H9 (cell line): ENCODE data around the gene ABHD16A. TPM values are rescaled to one million over a fixed set of nuclear protein-coding genes. Genes with fewer than 3 reads are reported as not detected.

Experiments used
- DNase-seq: peaks from one replicate; pipeline ENCODE4 v3.0.0-alpha.2; 2017
- H2AFZ ChIP-seq: one replicate; pipeline ENCODE4 v1.6.1; 2013; ENCODE audit warnings: mild to moderate bottlenecking, low read length, control low read depth, moderate library complexity
- H2AK5ac ChIP-seq: 2 replicates; pipeline ENCODE4 v1.6.1; 2013; ENCODE audit warnings: low read length, control low read depth, mixed read lengths; ENCODE audit not compliant: insufficient read length
- H2BK120ac ChIP-seq: one replicate; pipeline ENCODE4 v1.6.1; 2013; ENCODE audit warnings: low read depth, mild to moderate bottlenecking, low read length, control low read depth, inconsistent platforms; ENCODE audit not compliant: poor library complexity, severe bottlenecking
- H2BK12ac ChIP-seq: 2 replicates; pipeline ENCODE4 v1.6.1; 2013; ENCODE audit warnings: low read length, control low read depth, mixed read lengths, low read depth; ENCODE audit not compliant: insufficient read length
- H2BK15ac ChIP-seq: 2 replicates; pipeline ENCODE4 v1.6.1; 2013; ENCODE audit warnings: low read depth, low read length, control low read depth
- H2BK20ac ChIP-seq: one replicate; pipeline ENCODE4 v1.6.1; 2013; ENCODE audit warnings: low read depth, mild to moderate bottlenecking, low read length, control low read depth, inconsistent platforms; ENCODE audit not compliant: poor library complexity, severe bottlenecking
- H2BK5ac ChIP-seq: 2 replicates; pipeline ENCODE4 v1.6.1; 2013; ENCODE audit warnings: low read length, control low read depth, mixed read lengths; ENCODE audit not compliant: insufficient read length
- H3K14ac ChIP-seq: 2 replicates; pipeline ENCODE4 v1.6.1; 2013; ENCODE audit warnings: low read length, control low read depth; ENCODE audit not compliant: insufficient read depth
- H3K18ac ChIP-seq: 2 replicates; pipeline ENCODE4 v1.6.1; 2013; ENCODE audit warnings: low read depth, mild to moderate bottlenecking, mixed read lengths, low read length, control low read depth; ENCODE audit not compliant: insufficient read length
- H3K23ac ChIP-seq: 2 replicates; pipeline ENCODE4 v1.6.1; 2013; ENCODE audit warnings: low read length, control low read depth, mixed read lengths, low read depth; ENCODE audit not compliant: insufficient read length
- H3K23me2 ChIP-seq: 2 replicates; pipeline ENCODE4 v1.6.1; 2013; ENCODE audit warnings: low read depth, mild to moderate bottlenecking, mixed read lengths, low read length, control low read depth; ENCODE audit not compliant: insufficient read length, poor library complexity, severe bottlenecking
- H3K27ac ChIP-seq: 2 replicates; pipeline ENCODE4 v1.5.1; 2013; ENCODE audit warnings: low read length, control low read depth, mixed read lengths, low read depth; ENCODE audit not compliant: insufficient read length
- H3K27me3 ChIP-seq: 2 replicates; pipeline ENCODE4 v1.6.1; 2013; ENCODE audit warnings: low read length, control low read depth, inconsistent platforms; ENCODE audit not compliant: insufficient read depth
- H3K4ac ChIP-seq: 2 replicates; pipeline ENCODE4 v1.6.1; 2013; ENCODE audit warnings: low read depth, mild to moderate bottlenecking, control low read depth, inconsistent platforms, low read length, moderate library complexity
- H3K4me1 ChIP-seq: 2 replicates; pipeline ENCODE4 v1.6.1; 2013; ENCODE audit warnings: low read length, control low read depth, inconsistent platforms; ENCODE audit not compliant: insufficient read depth
- H3K4me2 ChIP-seq: 2 replicates; pipeline ENCODE4 v1.6.1; 2013; ENCODE audit warnings: low read length, control low read depth, mixed read lengths; ENCODE audit not compliant: insufficient read length, insufficient read depth
- H3K56ac ChIP-seq: 2 replicates; pipeline ENCODE4 v1.6.1; 2013; ENCODE audit warnings: low read depth, mild to moderate bottlenecking, mixed read lengths, low read length, control low read depth; ENCODE audit not compliant: insufficient read length
- H3K79me1 ChIP-seq: 2 replicates; pipeline ENCODE4 v1.6.1; 2013; ENCODE audit warnings: low read depth, mild to moderate bottlenecking, moderate library complexity, low read length, control low read depth, inconsistent platforms; ENCODE audit not compliant: insufficient read depth, poor library complexity, severe bottlenecking
- H3K79me2 ChIP-seq: 2 replicates; pipeline ENCODE4 v1.6.1; 2013; ENCODE audit warnings: low read length, control low read depth, inconsistent platforms; ENCODE audit not compliant: insufficient read depth
- H3K9ac ChIP-seq: 2 replicates; pipeline ENCODE4 v1.6.1; 2013; ENCODE audit warnings: low read length, control low read depth, mixed read lengths; ENCODE audit not compliant: insufficient read length; ENCODE audit errors: extremely low read depth
- H3K9me3 ChIP-seq: one replicate; pipeline ENCODE4 v1.6.1; 2013; ENCODE audit warnings: low read depth, low read length, inconsistent platforms; ENCODE audit not compliant: control insufficient read depth
- H3T11ph ChIP-seq: one replicate; pipeline ENCODE4 v1.6.1; 2013; ENCODE audit warnings: mild to moderate bottlenecking, low read length, control low read depth, inconsistent platforms
- H4K20me1 ChIP-seq: one replicate; pipeline ENCODE4 v1.6.1; 2013; ENCODE audit not compliant: control insufficient read depth, insufficient read length, insufficient read depth
- H4K5ac ChIP-seq: 2 replicates; pipeline ENCODE4 v1.6.1; 2013; ENCODE audit warnings: low read depth, mild to moderate bottlenecking, mixed read lengths, low read length, control low read depth; ENCODE audit not compliant: insufficient read length
- H4K8ac ChIP-seq: replicated peaks from 2 replicates; pipeline ENCODE4 v1.6.1; 2013; ENCODE audit warnings: low read length, control low read depth, mixed read lengths, low read depth; ENCODE audit not compliant: insufficient read length
- H4K91ac ChIP-seq: 2 replicates; pipeline ENCODE4 v1.6.1; 2013; ENCODE audit warnings: low read depth, mild to moderate bottlenecking, moderate library complexity, mixed read lengths, low read length, control low read depth; ENCODE audit not compliant: insufficient read length
- H3K27ac Mint-ChIP-seq, 3 experiments: 2 replicates in 2 of 3; 3 replicates in 1 of 3; pipeline ENCODE4 v1.8.0; 2020 to 2021; ENCODE audit warnings: mixed read lengths in 3 of 3, mild to moderate bottlenecking in 1 of 3, moderate library complexity in 1 of 3
- H3K27me3 Mint-ChIP-seq: 2 replicates; pipeline ENCODE4 v1.8.0; 2021; ENCODE audit warnings: low read depth, mild to moderate bottlenecking, moderate library complexity, mixed read lengths
- H3K36me3 Mint-ChIP-seq, 3 experiments: 2 replicates in 2 of 3; 3 replicates in 1 of 3; pipeline ENCODE4 v1.8.0; 2020 to 2021; ENCODE audit warnings: low read depth in 3 of 3, mixed read lengths in 3 of 3; ENCODE audit not compliant: insufficient read depth in 1 of 3
- H3K4me1 Mint-ChIP-seq, 2 experiments: 2 replicates each; pipeline ENCODE4 v1.8.0; 2020; ENCODE audit warnings: mixed read lengths in 2 of 2
- H3K4me3 Mint-ChIP-seq, 2 experiments: 2 replicates in 1 of 2; 3 replicates in 1 of 2; pipeline ENCODE4 v1.8.0; 2020 to 2021; ENCODE audit warnings: mild to moderate bottlenecking in 2 of 2, mixed read lengths in 2 of 2, moderate library complexity in 1 of 2
- H3K9me3 Mint-ChIP-seq, 2 experiments: 2 replicates in 1 of 2; 3 replicates in 1 of 2; pipeline ENCODE4 v1.8.0; 2020; ENCODE audit warnings: mild to moderate bottlenecking in 2 of 2, mixed read lengths in 2 of 2, moderate library complexity in 1 of 2
- CTCF ChIP-seq: fragments of 200-600 bp; sonication (generic); conservative IDR thresholded peaks from 3 replicates; pipeline ENCODE4 v1.8.0; 2021; ENCODE audit warnings: antibody characterized with exemption, mild to moderate bottlenecking
- WGBS: extraction: QIAGEN DNeasy Blood & Tissue Kit; methylation state at CpG from one replicate; pipeline ENCODE4 v1.1.7; 2013; ENCODE audit warnings: missing lambda C conversion rate, low lambda C conversion rate, mixed read lengths; ENCODE audit not compliant: insufficient read length; ENCODE audit errors: extremely low coverage; 5-methylcytosine and 5-hydroxymethylcytosine counted together
- total RNA-seq: library from RNA; stranded (reverse); gene quantifications from 2 replicates; pipeline ENCODE4 v1.2.1, GENCODE V29; 2021

The ABHD16A gene
- total RNA-seq, 1 experiment from 2014 or later = 34.4 TPM

GRCh38 chr6:31676322-31676903, 26.7 kb downstream of the ABHD16A start:
- Histone ChIP-seq H2BK5ac (no peak overlapping the region), H3K14ac (no peak overlapping the region), H2BK12ac (no peak overlapping the region), H2BK120ac (no peak overlapping the region), H4K8ac (no peak overlapping the region), H4K5ac (no peak overlapping the region), H4K91ac (no peak overlapping the region), H3K79me2 (no peaks in the 10 kb centered on the region), H3K79me1 (no peaks in the 10 kb centered on the region), H2AK5ac (no peak overlapping the region), H3K9me3 (no peaks in the 10 kb centered on the region), H3K9ac (no peak overlapping the region), H2BK20ac (no peak overlapping the region), H3K56ac (no peak overlapping the region), H3K27ac (no peak overlapping the region), H4K20me1 (no peaks in the 10 kb centered on the region), H2AFZ (no peak overlapping the region), H3K18ac (no peak overlapping the region), H3K27me3 (no peaks in the 10 kb centered on the region; the same call in 1 of the 2 replicates), H3T11ph (no peak overlapping the region), H3K23me2 (peaks cover 6% of the 10 kb centered on the region), H2BK15ac (no peak overlapping the region), H3K4me2 (no peak overlapping the region), H3K4me1 (no peaks in the 10 kb centered on the region), H3K23ac (no peak overlapping the region), H3K4ac (no peak overlapping the region)
- WGBS = no CpG with 5 or more reads among the region's 4 CpGs
- DNase-seq = no peak
- Mint-ChIP-seq H3K27me3 (peaks cover 12% of the 10 kb centered on the region), H3K4me1 (peaks cover 9 to 14% of the 10 kb centered on the region in 2 experiments), H3K27ac (peak overlapping the region in 1 of 3 experiments; percentile 27; a peak in 1 of 7 replicates), H3K9me3 (no peaks in the 10 kb centered on the region; a peak in 1 of 5 replicates), H3K36me3 (peaks cover 13 to 24% (median 21%) of the 10 kb centered on the region in 3 experiments; a peak in 6 of 7 replicates), H3K4me3 (no peak overlapping the region)
- TF ChIP-seq CTCF = no peak
